SK-N-SH (cell line): ENCODE data around the gene ZSCAN20. TPM values are rescaled to one million over a fixed set of nuclear protein-coding genes. Genes with fewer than 3 reads are reported as not detected.

ENCODE experiments used
- CTCF ChIA-PET: fragments of 300-600, 350-600 bp; formaldehyde crosslinking; extraction: SDS; loops from one replicate; lab custom pipeline; 2021; lab: Yijun Ruan, JAX
- POLR2A ChIA-PET: fragments of 350-600 bp; sonication (Branson Sonifier 250); formaldehyde crosslinking; extraction: SDS; loops from one replicate; lab custom pipeline; 2020; ENCODE audit warnings: antibody characterized with exemption, inconsistent platforms; lab: Yijun Ruan, JAX
- DNase-seq: peaks from one replicate; pipeline ENCODE4 v3.0.0; 2012
- H2AFZ ChIP-seq: fragments of 200-600 bp; sonication (generic); 2 replicates; pipeline ENCODE4 v1.8.1; 2016; ENCODE audit warnings: antibody characterized with exemption, mild to moderate bottlenecking, low read depth
- H3F3A ChIP-seq: fragments of 200-600 bp; sonication (generic); replicated peaks from 2 replicates; pipeline ENCODE3; 2016; ENCODE audit warnings: antibody characterized with exemption, mild to moderate bottlenecking; ENCODE audit not compliant: insufficient read depth
- H3K27ac ChIP-seq, 2 experiments: fragments of 200-500 bp in 1 of 2; fragments of 200-600 bp in 1 of 2; sonication (Bioruptor generic) in 1 of 2; sonication (generic), shearing (Covaris generic) in 1 of 2; 2 replicates each; pipeline versions ENCODE4 v1.5.1 to v1.6.1; 2014 to 2016; ENCODE audit warnings: low read depth in 2 of 2, inconsistent platforms in 1 of 2, low read length in 1 of 2, mild to moderate bottlenecking in 1 of 2, mixed read lengths in 1 of 2
- H3K27me3 ChIP-seq: fragments of 200-600 bp; sonication (generic), shearing (Covaris generic); 2 replicates; pipeline ENCODE4 v1.6.1; 2016; ENCODE audit warnings: mixed run types; ENCODE audit not compliant: insufficient read depth
- H3K36me3 ChIP-seq, 2 experiments: fragments of 200-500 bp in 1 of 2; fragments of 200-600 bp in 1 of 2; sonication (Bioruptor generic) in 1 of 2; sonication (generic) in 1 of 2; replicated peaks in 1 of 2; 2 replicates each; pipeline versions ENCODE3 to v1.5.1; 2014 to 2016; ENCODE audit warnings: low read length in 1 of 2, mild to moderate bottlenecking in 1 of 2; ENCODE audit not compliant: insufficient read depth in 2 of 2, control insufficient read depth in 1 of 2
- H3K4me1 ChIP-seq, 2 experiments: fragments of 200-500 bp in 1 of 2; fragments of 200-600 bp in 1 of 2; sonication (Bioruptor generic) in 1 of 2; sonication (generic), shearing (Covaris generic) in 1 of 2; 2 replicates each; pipeline versions ENCODE4 v1.5.1 to v1.6.1; 2014 to 2016; ENCODE audit warnings: low read depth in 1 of 2, low read length in 1 of 2, mixed run types in 1 of 2; ENCODE audit not compliant: insufficient read depth in 2 of 2, control insufficient read depth in 1 of 2
- H3K4me2 ChIP-seq: fragments of 200-600 bp; sonication (generic), shearing (Covaris generic); 2 replicates; pipeline ENCODE4 v1.6.1; 2017; ENCODE audit warnings: mixed run types
- H3K4me3 ChIP-seq, 2 experiments: fragments of 200-500 bp in 1 of 2; fragments of 200-600 bp in 1 of 2; sonication (Bioruptor generic) in 1 of 2; sonication (generic), shearing (Covaris generic) in 1 of 2; 2 replicates each; pipeline versions ENCODE4 v1.5.1 to v1.8.1; 2014 to 2016; ENCODE audit warnings: low read depth in 2 of 2, inconsistent platforms in 1 of 2, low read length in 1 of 2, mild to moderate bottlenecking in 1 of 2, mixed read lengths in 1 of 2, moderate library complexity in 1 of 2
- H3K79me2 ChIP-seq: fragments of 200-600 bp; sonication (generic); 2 replicates; pipeline ENCODE4 v1.8.1; 2017; ENCODE audit warnings: mild to moderate bottlenecking; ENCODE audit not compliant: insufficient read depth
- H3K9ac ChIP-seq: fragments of 200-600 bp; sonication (generic); 2 replicates; pipeline ENCODE4 v1.6.1; 2017; ENCODE audit warnings: mixed run types
- H3K9me2 ChIP-seq: fragments of 200-600 bp; sonication (generic); 2 replicates; pipeline ENCODE4 v1.6.1; 2017; ENCODE audit warnings: mixed run types
- H3K9me3 ChIP-seq: fragments of 200-600 bp; sonication (generic); 2 replicates; pipeline ENCODE4 v1.6.1; 2017; ENCODE audit warnings: mixed run types, mild to moderate bottlenecking, moderate library complexity
- H4K20me1 ChIP-seq: fragments of 200-600 bp; sonication (generic); 2 replicates; pipeline ENCODE4 v1.6.1; 2017; ENCODE audit warnings: mild to moderate bottlenecking, mixed run types; ENCODE audit not compliant: insufficient read depth
- CHD2 ChIP-seq: fragments of 150-350 bp; IDR thresholded peaks from 2 replicates; pipeline ENCODE4 v1.6.1; 2018; ENCODE audit warnings: low read length; ENCODE audit not compliant: partially characterized antibody
- CTCF ChIP-seq: fragments of 200-600 bp; sonication (generic); IDR thresholded peaks from 2 replicates; pipeline ENCODE4 v1.6.1; 2017; ENCODE audit warnings: antibody characterized with exemption, mild to moderate bottlenecking, moderate library complexity
- ELF1 ChIP-seq: IDR thresholded peaks from 2 replicates; pipeline ENCODE4 v1.4.0; 2012
- FOSL2 ChIP-seq: IDR thresholded peaks from 2 replicates; pipeline ENCODE4 v1.4.0; 2012; ENCODE audit warnings: low read depth, mild to moderate bottlenecking, moderate library complexity, borderline replicate concordance
- GABPA ChIP-seq: IDR thresholded peaks from 2 replicates; pipeline ENCODE4 v1.4.0; 2012; ENCODE audit warnings: low read depth, mild to moderate bottlenecking
- IRF3 ChIP-seq: fragments of 150-350 bp; IDR thresholded peaks from 2 replicates; pipeline ENCODE4 v1.6.1; 2016; ENCODE audit warnings: mild to moderate bottlenecking, low read depth, low read length
- JUND ChIP-seq: IDR thresholded peaks from 2 replicates; pipeline ENCODE4 v1.4.0; 2012
- MAX ChIP-seq: IDR thresholded peaks from 2 replicates; pipeline ENCODE4 v1.4.0; 2012; ENCODE audit warnings: low read depth
- NRF1 ChIP-seq: IDR thresholded peaks from 2 replicates; pipeline ENCODE4 v1.6.1; 2012; ENCODE audit warnings: low read depth, mild to moderate bottlenecking, low read length
- RAD21 ChIP-seq: IDR thresholded peaks from 2 replicates; pipeline ENCODE4 v1.6.1; 2012; ENCODE audit warnings: mild to moderate bottlenecking, low read length
- REST ChIP-seq: IDR thresholded peaks from 2 replicates; pipeline ENCODE4 v1.6.1; 2012; ENCODE audit warnings: mild to moderate bottlenecking, low read depth, low read length, moderate library complexity
- RFX5 ChIP-seq: IDR thresholded peaks from 2 replicates; pipeline ENCODE4 v1.6.1; 2012; ENCODE audit warnings: mild to moderate bottlenecking, improper control_type of control experiment, low read length
- SIN3A ChIP-seq: IDR thresholded peaks from 2 replicates; pipeline ENCODE4 v1.6.1; 2012; ENCODE audit warnings: low read depth, mild to moderate bottlenecking, low read length, moderate library complexity, borderline replicate concordance
- SMC3 ChIP-seq: IDR thresholded peaks from 2 replicates; pipeline ENCODE4 v1.6.1; 2012; ENCODE audit warnings: low read depth, low read length, improper control_type of control experiment
- USF2 ChIP-seq: fragments of 150-350 bp; IDR thresholded peaks from 2 replicates; pipeline ENCODE4 v1.6.1; 2017; ENCODE audit warnings: antibody characterized with exemption, low read length, low read depth, borderline replicate concordance
- WGBS: methylation state at CpG from one replicate; pipeline ENCODE4 v1.1.6; 2017; ENCODE audit warnings: low lambda C conversion rate; 5-methylcytosine and 5-hydroxymethylcytosine counted together
- polyA plus RNA-seq, 3 experiments: library from polyadenylated mRNA; depleted of rRNA; stranded (reverse); fragments of >200 nt; gene quantifications; 2 replicates each; pipeline ENCODE4 v1.2.3, GENCODE V29; 2012

The ZSCAN20 gene
- polyA plus RNA-seq, 1 of the 3 experiments (the other 2 are of a cell fraction): 2.1 TPM

- TF ChIP-seq REST (no peak), SMC3 (no peak), USF2 (no peak), JUND (no peak), RFX5 (no peak), NRF1 (no peak), IRF3 (no peak), GABPA (no peak), RAD21 (no peak), SIN3A (no peak), CHD2 (no peak)
These were observed 59.8 kb downstream of the ZSCAN20 start (continued) for GRCh38 chr1:33532250-33532649.

- TF ChIP-seq RAD21 (no peak), CTCF (no peak), FOSL2 (no peak), MAX (no peak), ELF1 (no peak), IRF3 (no peak)
- H3F3A ChIP-seq: no peaks in the 10 kb centered on the region
- no peaks in the 10 kb centered on the region for H3K79me2 ChIP-seq
- H3K4me1 ChIP-seq: no peaks in the 10 kb centered on the region
- no peak overlapping the region for H3K27ac ChIP-seq
- no peaks in the 10 kb centered on the region for H4K20me1 ChIP-seq
- H3K9me2 ChIP-seq: no peaks in the 10 kb centered on the region
- CTCF ChIA-PET: no interaction called here
- H2AFZ ChIP-seq: no peak overlapping the region
- no peak overlapping the region for H3K9ac ChIP-seq
- no peaks in the 10 kb centered on the region for H3K36me3 ChIP-seq
- H3K9me3 ChIP-seq: no peaks in the 10 kb centered on the region
- WGBS: 37% methylated on average over 11 of the region's 13 CpGs
- H3K4me3 ChIP-seq: no peak overlapping the region
- no peak overlapping the region for H3K4me2 ChIP-seq
- no peaks in the 10 kb centered on the region for H3K27me3 ChIP-seq
- DNase-seq: no peak
- POLR2A ChIA-PET: no interaction called here
These were observed 60.5 kb downstream of the ZSCAN20 start for GRCh38 chr1:33532936-33533335.
